HepG2 (cell line): ENCODE results near the gene FKBP10. TPM values are rescaled to one million over a fixed set of nuclear protein-coding genes. Genes with fewer than 3 reads are reported as not detected.

Experiments
- ATF1 ChIP-seq: IDR thresholded peaks from 2 replicates; pipeline ENCODE4 v1.6.1; 2016; ENCODE audit warnings: mild to moderate bottlenecking, control low read depth
- CTCF ChIP-seq: sonication (generic); formaldehyde crosslinking; IDR thresholded peaks from 2 replicates; pipeline ENCODE4 v1.5.0; 2020; ENCODE audit warnings: mild to moderate bottlenecking, missing genetic modification reagents, moderate library complexity
- FOXC1 ChIP-seq: sonication (generic); formaldehyde crosslinking; IDR thresholded peaks from 2 replicates; pipeline ENCODE4 v1.8.0; 2022; ENCODE audit warnings: mild to moderate bottlenecking, missing genetic modification reagents, borderline replicate concordance
- GABPB1 ChIP-seq: IDR thresholded peaks from 2 replicates; pipeline ENCODE4 v1.6.1; 2016; ENCODE audit warnings: mild to moderate bottlenecking, missing genetic modification reagents, moderate library complexity, missing compliant biosample characterization
- MAX ChIP-seq: IDR thresholded peaks from 2 replicates; pipeline ENCODE4 v1.6.1; 2012; ENCODE audit warnings: inconsistent platforms
- MLLT10 ChIP-seq: sonication (generic); formaldehyde crosslinking; IDR thresholded peaks from 2 replicates; pipeline ENCODE4 v1.4.0; 2020; ENCODE audit warnings: missing genetic modification reagents
- PRDM4 ChIP-seq: sonication (generic); formaldehyde crosslinking; IDR thresholded peaks from 2 replicates; pipeline ENCODE4 v1.9.0; 2021; ENCODE audit warnings: missing genetic modification reagents, borderline replicate concordance
- SP4 ChIP-seq: sonication (generic); formaldehyde crosslinking; IDR thresholded peaks from 2 replicates; pipeline ENCODE4 v1.8.1; 2023; ENCODE audit warnings: mild to moderate bottlenecking, missing genetic modification reagents
- TBL1XR1 ChIP-seq: fragments of 150-350 bp; IDR thresholded peaks from 2 replicates; pipeline ENCODE4 v1.6.1; 2014; ENCODE audit warnings: borderline replicate concordance, low read length; ENCODE audit not compliant: partially characterized antibody
- TCF12 ChIP-seq, 2 experiments: fragments of 450-650 bp in 1 of 2; sonication (generic) in 1 of 2; formaldehyde crosslinking in 1 of 2; IDR thresholded peaks; 2 replicates each; pipeline versions ENCODE4 v1.6.1 to v1.8.0; 2017 to 2022; ENCODE audit warnings: antibody characterized with exemption in 1 of 2, mild to moderate bottlenecking in 1 of 2, missing genetic modification reagents in 1 of 2, moderate library complexity in 1 of 2
- TGIF2 ChIP-seq: IDR thresholded peaks from 2 replicates; pipeline ENCODE4 v1.6.1; 2016; ENCODE audit warnings: control low read depth, missing compliant biosample characterization
- ZFP36L1 ChIP-seq: sonication (generic); formaldehyde crosslinking; IDR thresholded peaks from 2 replicates; pipeline ENCODE4 v1.8.0; 2022; ENCODE audit warnings: mild to moderate bottlenecking, missing genetic modification reagents, moderate library complexity
- ZNF280B ChIP-seq: sonication (generic); formaldehyde crosslinking; IDR thresholded peaks from 2 replicates; pipeline ENCODE4 v1.5.0; 2020; ENCODE audit warnings: missing genetic modification reagents, mild to moderate bottlenecking, borderline replicate concordance
- ZNF432 ChIP-seq: sonication (generic); formaldehyde crosslinking; IDR thresholded peaks from 2 replicates; pipeline ENCODE4 v1.5.0; 2020; ENCODE audit warnings: missing genetic modification reagents, mild to moderate bottlenecking, borderline replicate concordance
- ZNF543 ChIP-seq: sonication (generic); formaldehyde crosslinking; IDR thresholded peaks from 2 replicates; pipeline ENCODE4 v1.4.0; 2020; ENCODE audit warnings: mild to moderate bottlenecking, missing genetic modification reagents
- ZNF546 ChIP-seq: sonication (generic); formaldehyde crosslinking; conservative IDR thresholded peaks from 2 replicates; pipeline ENCODE4 v1.8.1; 2023; ENCODE audit warnings: mild to moderate bottlenecking, missing genetic modification reagents
- ZNF577 ChIP-seq: sonication (generic); formaldehyde crosslinking; IDR thresholded peaks from 2 replicates; pipeline ENCODE4 v1.4.0; 2020; ENCODE audit warnings: mild to moderate bottlenecking, low read depth, missing genetic modification reagents, borderline replicate concordance
- ZNF674 ChIP-seq: sonication (generic); formaldehyde crosslinking; IDR thresholded peaks from 2 replicates; pipeline ENCODE4 v1.5.0; 2020; ENCODE audit warnings: low read depth, mild to moderate bottlenecking, missing genetic modification reagents
- ZNF75D ChIP-seq: sonication (generic); formaldehyde crosslinking; IDR thresholded peaks from 2 replicates; pipeline ENCODE4 v1.8.1; 2023; ENCODE audit warnings: missing genetic modification reagents, mild to moderate bottlenecking, borderline replicate concordance
- ZNF770 ChIP-seq: sonication (generic); formaldehyde crosslinking; IDR thresholded peaks from 2 replicates; pipeline ENCODE4 v1.5.0; 2020; ENCODE audit warnings: mild to moderate bottlenecking, missing genetic modification reagents
- polyA plus RNA-seq, 8 experiments: library from polyadenylated mRNA; depleted of rRNA in 3 of 8; stranded (reverse) in 7 of 8; unstranded in 1 of 8; fragments of >200 nt; fragmentation: Illumina TruSeq in 4 of 8; extraction: Trizol in 4 of 8; gene quantifications; 2 replicates each; pipeline versions ENCODE4 v1.2.1 to v1.2.3, GENCODE V29; 2011 to 2016; ENCODE audit warnings: low read depth in 4 of 8, missing spikeins in 1 of 8, mixed read lengths in 1 of 8; ENCODE audit not compliant: insufficient read depth in 1 of 8
- total RNA-seq, 5 experiments: library from RNA; depleted of rRNA; stranded (reverse); fragments of >200 nt; fragmentation: Illumina TruSeq; extraction: Trizol; gene quantifications; 2 replicates each; pipeline ENCODE4 v1.2.3, GENCODE V29; 2016; ENCODE audit warnings: low read depth in 1 of 5

Gene FKBP10
- total and polyA plus RNA-seq, 2 of the 13 experiments (the other 11 are each of a cell fraction or from before 2014, with no cell fraction given), result 149 to 573 TPM

GRCh38 chr17:41835800-41836549 lies 23.2 kb downstream of the FKBP10 start, which contains the start of gene NT5C3B (continued):
- TF ChIP-seq ZFP36L1 (CRISPR knock-in tag) (no peak), FOXC1 (no peak), SP4 (CRISPR knock-in tag) (peak; percentile 20; the same call in 1 of the 2 replicates), ZNF546 (peak; percentile 96), ZNF674 (CRISPR knock-in tag) (peak; percentile 83; the same call in 1 of the 2 replicates), CTCF (no peak), ZNF280B (CRISPR knock-in tag) (no peak; the same call in 1 of the 2 replicates), MAX (peak; percentile 59), ZNF75D (CRISPR knock-in tag) (no peak), ZNF770 (CRISPR knock-in tag) (no peak), ZNF432 (CRISPR knock-in tag) (no peak), TBL1XR1 (no peak), ATF1 (CRISPR knock-in tag) (no peak), PRDM4 (CRISPR knock-in tag) (no peak), MLLT10 (no peak), TGIF2 (CRISPR knock-in tag) (no peak), GABPB1 (CRISPR knock-in tag) (peak; percentile 17; the same call in 1 of the 2 replicates), TCF12 (IDR thresholded peaks at IDR 0.05) (no peak), TCF12 (CRISPR knock-in tag; IDR thresholded peaks at IDR 0.05) (peak; percentile 67; the same call in 1 of the 2 replicates), ZNF577 (CRISPR knock-in tag) (no peak), ZNF543 (CRISPR knock-in tag) (peak; percentile 30; the same call in 1 of the 2 replicates)
